Measurements from ENCODE around the gene MRPS21.

DNA sequence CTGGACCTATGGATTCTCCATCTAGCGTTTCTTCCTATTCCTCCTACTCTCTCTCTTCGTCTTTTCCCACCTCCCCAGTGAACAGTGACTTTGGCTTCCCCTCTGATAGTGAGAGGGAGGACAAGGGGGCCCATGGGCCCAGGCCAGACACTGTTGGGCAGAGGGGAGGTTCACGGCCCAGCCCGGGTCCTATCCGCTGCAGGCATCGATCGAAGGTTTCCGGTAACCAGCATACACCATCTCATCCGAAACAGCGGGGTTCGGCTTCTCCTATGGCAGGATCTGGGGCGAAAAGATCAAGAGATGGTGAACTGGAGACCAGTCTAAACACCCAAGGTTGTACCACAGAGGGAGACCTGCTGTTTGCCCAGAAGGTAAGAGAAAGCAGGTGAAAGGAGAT is 10.4 kb upstream of the MRPS21 start:
- TF ChIP-seq, protein P1, sequence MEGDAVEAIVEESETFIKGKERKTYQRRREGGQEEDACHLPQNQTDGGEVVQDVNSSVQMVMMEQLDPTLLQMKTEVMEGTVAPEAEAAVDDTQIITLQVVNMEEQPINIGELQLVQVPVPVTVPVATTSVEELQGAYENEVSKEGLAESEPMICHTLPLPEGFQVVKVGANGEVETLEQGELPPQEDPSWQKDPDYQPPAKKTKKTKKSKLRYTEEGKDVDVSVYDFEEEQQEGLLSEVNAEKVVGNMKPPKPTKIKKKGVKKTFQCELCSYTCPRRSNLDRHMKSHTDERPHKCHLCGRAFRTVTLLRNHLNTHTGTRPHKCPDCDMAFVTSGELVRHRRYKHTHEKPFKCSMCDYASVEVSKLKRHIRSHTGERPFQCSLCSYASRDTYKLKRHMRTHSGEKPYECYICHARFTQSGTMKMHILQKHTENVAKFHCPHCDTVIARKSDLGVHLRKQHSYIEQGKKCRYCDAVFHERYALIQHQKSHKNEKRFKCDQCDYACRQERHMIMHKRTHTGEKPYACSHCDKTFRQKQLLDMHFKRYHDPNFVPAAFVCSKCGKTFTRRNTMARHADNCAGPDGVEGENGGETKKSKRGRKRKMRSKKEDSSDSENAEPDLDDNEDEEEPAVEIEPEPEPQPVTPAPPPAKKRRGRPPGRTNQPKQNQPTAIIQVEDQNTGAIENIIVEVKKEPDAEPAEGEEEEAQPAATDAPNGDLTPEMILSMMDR (IDR thresholded peaks at IDR 0.05): no peak
- no peak for TF ChIP-seq ZFX (IDR thresholded peaks at IDR 0.05; ENCODE audit: borderline replicate concordance)

Data from 22Rv1 (cell line).